GM18508 (cell line): ENCODE results near the gene E2F1.

ENCODE experiments used
- ATAC-seq: cut with Tn5 transposase; IDR thresholded peaks from one replicate; pipeline ENCODE4 v1.9.1; 2021; ENCODE audit warnings: moderate number of reproducible peaks; ENCODE audit not compliant: insufficient read depth, unreplicated experiment

Gene E2F1

DNA sequence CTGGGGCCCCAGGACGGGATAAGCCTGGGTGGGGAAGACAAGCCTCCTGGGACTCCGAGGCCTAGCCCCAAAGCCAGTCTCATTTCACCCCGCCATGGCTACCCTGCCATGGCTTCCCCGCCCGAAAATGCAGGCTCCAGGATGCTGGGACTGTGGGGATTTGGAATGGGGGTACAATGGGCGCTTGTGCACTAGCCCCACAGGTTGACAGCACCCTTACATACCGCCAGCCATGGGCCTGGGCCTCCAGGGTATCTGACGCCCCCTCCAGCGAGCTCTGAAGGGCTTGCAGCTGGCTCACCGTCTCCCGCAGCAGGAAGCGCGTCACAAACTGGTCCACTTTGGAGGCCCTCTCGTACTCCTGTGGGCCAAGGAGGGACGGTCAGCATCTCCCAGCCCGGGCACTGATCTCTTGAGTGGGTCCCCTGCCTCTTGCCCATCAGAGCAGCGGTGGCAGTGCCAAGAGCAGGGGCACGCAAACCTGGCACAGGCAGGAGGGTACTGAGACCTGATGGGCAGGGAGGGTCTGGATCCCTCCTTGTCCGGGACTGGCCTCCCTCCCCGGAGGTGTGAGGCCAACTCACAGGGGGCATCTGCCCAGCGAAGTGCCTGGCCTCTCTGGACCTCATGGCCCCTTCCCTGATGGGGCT, 26.0 kb downstream of the E2F1 start:
- no peak for ATAC-seq

DNA sequence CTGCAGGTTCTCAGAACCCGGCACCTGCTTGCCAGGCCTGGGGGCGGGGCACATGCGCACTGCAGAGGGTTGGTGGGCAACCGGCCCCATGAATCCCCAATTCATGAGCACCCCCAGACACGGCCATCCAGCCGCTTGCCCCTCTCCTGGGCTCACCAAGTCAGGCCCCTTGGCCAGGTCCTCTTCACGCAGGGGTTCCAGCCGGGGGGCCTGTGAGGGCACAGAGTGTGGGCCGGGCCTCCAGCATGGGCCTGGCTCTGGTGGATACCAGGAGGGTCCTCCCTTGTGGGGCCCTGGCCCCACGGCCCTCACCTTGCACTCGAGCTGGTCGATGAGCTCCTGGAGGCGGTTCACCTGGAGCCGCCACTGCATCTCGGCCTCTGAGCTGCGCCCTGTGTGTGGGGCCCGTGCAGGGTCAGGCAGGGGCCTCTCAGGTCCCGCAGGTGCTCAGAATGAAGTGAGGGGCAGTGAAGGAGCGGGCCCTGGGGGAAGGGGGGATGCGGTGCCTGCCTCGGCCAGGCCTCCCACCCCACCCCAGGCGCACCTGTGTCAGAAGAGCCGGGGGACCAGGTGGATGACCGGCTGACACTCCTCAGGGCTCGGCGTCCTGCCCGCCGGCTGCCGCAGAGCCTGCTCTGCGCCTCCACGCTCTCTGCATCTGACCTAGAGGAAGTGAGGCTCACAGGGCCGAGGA, 26.7 kb downstream of the E2F1 start:
- no peak for ATAC-seq

DNA sequence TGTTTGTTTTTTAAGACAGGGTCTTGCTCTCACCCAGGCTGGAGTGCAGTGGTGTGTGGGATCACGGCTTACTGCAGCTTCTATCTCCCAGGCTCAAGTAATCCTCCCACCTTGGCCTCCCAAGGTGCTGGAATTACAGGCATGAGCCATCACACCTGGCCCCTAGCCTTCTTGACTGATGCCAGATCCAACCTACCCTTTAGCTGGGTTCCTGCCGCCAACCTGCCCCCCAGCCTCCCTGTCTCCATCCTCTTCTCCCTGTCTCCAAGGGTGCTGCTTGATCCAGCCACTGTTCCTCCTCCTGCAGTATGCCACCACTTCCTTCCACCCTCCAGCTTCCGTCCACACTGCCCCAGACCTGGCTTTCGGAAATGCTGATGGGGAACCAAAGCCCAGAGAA, 27.3 kb downstream of the E2F1 start:
- no peak for ATAC-seq

DNA sequence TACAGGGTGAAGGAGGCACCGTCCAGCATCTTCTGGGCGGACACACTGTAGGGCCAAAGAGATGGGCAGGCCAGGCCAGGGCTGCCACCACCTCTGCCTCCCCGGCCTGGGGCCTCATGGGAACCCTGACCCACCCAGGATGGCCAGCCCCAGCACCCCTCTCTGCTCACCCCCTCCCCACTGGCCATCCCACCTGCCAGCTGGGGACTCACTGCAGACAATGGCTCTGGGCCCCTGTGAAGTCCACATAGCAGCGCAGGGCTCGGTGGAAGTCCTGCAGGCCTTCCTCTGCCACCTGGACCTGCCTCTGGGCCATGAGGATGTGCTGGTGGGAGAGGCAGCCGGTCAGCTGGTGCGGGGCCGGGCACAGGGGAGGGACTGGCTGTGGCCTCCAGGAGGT, 27.7 kb downstream of the E2F1 start:
- no peak for ATAC-seq

DNA sequence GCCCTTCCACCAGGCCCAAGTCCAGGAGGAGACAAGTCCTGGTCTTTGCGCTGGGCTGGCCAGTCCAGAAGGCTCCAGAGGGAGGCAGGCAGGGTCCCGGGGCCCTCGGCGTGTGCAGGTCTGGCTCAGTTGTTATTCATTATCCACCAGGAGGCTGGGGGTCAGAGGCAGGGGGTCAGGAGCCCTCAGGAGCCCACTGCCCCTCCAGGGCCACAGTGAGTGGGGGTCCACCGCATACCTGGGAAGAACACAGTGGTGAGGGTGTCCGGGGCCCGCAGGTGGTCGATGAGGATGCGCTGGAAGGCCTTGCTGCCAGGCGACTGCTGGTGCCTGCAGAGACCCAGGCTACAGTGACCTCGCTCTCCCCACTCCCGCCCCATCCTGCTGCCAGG, 28.5 kb downstream of the E2F1 start:
- ATAC-seq = no peak

DNA sequence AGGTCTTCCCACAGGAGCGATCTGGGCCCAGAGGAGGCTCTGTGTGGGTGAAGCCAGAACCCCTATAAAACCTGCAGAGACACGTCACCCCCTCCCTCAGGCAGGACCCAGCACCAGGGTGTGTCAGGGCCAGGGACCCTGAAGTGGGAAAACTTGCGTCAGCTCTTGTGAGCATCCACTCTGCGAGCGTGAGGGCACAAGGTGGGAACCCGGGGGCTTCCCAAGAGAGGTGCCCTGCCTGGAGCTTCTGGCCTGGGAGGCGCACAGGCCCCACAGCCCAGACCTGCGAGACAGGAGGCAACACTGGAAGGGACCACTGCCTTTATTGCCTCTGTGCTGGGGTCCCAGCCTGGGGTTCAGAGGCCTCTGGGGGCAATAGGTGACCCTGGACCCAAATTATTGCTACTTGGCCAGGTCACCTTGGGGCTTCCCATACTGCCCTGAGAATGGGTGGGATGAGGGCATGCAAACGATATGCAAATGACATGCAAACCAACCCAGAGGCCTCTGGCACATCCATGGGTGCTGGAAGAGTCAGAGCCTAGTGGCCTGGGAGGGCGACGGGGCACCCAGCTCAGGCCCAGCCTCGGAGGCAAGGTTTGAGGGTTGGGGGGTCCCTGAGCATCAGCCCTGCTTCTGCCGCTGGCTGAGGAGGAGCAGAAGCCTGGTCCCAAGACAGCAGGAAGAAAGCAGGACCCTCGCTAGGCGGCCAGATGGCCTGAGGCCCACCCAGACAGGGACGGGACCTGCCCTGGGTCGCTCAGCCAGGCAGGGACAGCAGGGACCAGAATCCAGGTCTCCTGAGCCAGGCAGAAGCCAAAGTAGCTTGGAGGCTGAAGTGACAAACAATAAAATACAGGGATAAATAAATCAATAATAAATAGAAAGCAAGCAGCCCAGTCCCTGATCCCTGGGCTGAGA, 29.1 kb downstream of the E2F1 start:
- ATAC-seq = no peak

DNA sequence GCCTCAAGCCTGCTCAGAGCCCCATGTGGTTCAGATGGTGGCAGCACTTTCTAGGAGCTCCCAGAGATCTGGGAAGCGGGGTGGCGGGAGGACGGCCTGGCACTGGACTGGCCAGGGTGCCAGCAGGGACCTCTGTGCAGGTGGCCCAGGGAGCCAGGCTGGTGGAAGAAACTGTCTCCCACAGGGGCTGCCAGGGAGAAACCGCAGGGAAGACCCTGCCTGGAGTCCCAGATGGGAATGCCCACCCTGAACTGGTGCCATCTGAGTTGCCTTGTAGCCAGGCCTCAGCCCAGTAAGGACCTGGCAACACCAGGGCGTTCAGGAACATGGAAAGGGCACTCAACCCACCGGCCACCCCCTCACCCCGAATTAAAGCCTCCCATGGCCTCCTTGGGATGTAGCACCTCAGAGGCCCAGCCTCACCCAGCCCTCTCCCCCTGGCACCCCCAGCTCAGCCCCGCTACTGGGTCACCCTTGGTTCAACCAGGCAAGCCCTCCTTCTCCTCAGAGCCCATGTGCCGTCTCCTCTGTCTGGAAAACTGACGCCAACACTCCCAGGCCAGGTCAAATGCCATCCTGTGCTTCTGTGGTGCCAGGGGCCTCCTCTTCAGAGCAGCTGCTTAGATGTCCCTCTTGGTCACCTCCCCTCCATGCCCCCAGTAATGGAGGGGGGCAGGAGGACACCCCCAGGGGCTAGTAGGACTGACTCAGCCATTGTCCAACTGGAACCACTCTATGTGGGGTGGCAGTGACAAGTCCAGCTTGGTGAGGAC, 30.0 kb downstream of the E2F1 start:
- no peak for ATAC-seq

DNA sequence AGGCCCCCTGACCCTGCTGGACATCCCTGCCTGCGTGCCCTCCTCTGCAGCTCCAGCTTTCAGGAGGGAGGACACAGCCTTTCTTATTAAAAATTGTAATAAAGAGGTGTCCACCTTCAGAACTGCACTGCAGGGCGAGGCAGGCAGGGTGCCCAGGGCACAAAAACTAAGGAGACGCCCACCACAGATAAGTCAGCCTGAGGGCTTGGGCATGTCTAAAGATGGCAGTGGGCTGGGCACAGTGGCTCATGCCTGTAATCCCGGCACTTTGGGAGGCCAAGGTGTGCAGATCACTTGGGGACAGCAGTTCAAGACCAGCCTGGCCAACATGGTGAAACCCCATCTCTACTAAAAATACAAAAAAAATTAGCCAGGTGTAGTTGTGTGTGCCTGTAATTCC, 31.0 kb downstream of the E2F1 start:
- ATAC-seq = no peak

DNA sequence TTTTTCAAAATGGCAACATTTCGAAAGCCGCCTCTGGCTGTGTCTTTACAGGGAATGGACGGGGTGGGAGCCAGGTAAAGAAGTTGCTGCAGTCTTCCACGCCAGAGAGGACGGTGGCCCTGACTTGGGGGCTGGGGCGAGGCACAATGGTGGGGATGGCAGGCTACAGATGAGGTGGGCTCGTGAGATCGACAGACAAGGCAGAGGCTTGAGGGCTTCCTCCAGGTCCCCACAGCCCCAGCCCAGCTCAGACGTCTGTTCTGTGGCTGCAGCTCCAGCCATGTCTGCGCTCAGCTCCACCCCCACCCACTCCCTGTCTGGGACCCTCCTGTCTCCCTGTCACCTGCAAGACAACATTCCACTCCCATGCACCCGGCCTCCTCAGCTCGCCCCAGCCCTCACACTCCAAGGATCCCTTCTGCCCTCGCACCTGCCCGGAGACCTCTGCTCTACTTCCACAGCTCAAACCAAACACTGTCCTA, 31.5 kb downstream of the E2F1 start:
- no peak for ATAC-seq

DNA sequence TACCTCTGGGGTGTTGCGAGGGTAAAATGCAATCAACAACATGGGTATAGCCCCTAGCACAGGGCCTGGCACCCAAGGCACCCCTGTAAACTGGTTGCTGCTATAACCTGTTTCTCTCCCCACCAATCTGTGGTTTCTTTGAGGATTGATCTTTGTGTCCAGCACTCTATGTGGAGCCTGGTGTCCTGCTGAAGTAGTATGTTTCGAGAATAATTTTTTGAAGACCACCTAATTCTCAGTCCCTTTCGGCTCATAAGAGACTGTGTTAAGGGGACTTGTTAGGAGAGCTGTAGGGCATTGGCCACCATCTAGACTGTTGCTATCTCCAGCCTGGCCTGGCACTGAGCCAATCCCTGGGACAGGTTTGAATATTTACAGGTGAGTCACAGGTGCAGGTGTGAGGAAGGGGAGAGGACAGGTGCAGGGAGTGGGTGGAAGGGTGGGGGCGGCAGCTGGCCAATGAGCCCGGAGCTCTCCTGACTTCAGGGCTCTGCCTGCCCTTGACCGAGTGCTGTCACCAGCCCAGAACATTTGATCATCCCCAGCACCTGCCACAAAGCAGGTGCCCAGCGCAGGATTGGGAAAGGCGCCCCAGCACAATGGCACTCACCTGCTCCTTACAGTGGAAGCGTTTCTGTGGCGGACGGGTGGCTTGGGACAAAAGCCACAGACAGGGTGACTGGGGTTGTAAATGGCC, 32.1 kb downstream of the E2F1 start:
- no peak for ATAC-seq

DNA sequence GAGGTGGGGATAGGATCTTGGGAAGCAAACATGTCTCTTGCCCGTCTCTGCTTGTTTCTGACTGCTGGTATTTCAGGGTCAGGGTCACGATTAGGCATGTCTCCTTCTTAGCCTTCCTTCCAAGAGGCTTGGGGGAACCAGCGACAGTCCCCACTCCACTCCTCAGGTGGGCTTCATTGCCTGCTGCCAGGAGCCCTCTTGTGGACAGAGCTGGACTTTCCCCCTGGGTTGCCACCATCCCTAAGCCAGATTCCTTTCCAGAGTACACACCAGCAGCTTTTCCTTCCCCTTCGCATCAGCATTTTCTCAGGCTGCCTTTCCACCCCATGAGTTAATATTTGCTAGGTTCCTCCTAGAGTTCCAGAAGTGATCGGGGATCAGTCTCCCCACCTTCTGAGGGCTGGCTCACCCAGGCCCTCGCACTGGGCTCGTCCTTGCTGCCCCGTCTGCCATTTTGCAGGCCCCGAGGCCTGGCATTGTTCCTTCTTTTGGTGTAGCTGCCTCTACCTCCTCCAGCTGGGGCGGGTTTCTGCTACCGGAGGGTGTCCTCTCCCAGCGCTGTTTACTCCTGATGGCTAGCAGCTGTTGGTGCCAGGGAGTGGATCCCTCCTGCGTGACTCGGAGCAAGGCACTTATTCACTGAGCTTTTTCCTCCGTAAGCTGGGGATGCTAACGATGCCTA, 32.8 kb downstream of the E2F1 start:
- no peak for ATAC-seq

DNA sequence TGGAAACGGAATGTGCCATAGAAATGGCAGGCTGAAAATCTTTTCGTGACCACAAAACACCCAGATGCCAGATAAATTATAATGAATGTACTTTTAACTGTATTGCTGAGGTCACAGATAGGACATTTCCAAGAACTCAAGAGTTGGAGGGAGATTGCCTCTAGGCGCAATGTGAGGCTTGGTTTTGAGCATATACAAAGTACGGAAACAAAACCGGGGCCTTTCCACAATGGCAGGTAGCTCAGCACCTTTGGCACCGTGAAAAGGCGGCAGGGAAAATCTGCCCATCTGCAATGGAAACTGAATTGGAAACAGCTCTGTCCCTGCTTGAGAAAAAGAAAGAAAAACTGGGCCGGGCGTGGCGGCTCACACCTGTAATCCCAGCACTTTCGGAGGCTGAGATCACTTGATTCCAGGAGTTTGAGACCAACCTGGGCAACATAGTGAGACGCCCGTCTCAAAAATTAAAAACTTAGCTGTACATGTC, 34.6 kb downstream of the E2F1 start:
- no peak for ATAC-seq

DNA sequence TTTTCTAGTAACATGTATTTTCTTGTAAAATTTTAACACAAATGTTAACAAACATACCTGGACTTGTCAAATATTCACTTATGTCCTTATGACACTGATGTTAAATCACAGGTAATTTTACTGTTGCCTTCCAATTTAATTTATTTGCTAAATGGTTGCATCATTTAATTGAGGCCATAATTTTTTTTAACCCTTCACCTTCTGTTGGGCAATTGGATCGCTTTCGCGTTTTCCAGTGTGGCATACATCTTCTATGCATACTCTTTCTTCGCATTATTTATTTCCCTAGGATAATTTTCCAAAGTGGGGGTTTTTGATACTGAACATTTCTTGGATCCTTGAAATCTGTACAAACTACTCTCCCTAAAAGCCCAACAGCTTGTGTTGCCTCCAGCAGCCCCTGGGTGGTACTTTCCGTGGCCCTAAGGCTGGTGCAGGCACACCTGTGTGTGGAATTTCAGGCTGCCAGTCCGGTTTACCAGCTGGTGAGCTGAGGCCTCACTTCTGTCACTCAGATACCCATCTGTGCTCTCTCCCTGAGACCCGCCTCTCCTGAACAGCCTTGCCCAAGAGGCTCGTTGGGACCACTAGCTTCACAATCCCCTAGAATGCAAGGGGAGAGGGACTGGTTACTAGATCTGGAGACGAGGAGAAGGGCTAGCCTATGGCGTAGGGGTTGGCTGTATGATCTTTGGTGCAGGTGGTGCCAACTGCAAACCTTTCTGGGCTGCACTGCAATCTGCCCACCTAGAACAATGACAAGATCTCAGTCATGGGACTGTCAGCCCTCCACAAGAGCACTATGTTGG, 35.2 kb downstream of the E2F1 start:
- ATAC-seq = no peak

DNA sequence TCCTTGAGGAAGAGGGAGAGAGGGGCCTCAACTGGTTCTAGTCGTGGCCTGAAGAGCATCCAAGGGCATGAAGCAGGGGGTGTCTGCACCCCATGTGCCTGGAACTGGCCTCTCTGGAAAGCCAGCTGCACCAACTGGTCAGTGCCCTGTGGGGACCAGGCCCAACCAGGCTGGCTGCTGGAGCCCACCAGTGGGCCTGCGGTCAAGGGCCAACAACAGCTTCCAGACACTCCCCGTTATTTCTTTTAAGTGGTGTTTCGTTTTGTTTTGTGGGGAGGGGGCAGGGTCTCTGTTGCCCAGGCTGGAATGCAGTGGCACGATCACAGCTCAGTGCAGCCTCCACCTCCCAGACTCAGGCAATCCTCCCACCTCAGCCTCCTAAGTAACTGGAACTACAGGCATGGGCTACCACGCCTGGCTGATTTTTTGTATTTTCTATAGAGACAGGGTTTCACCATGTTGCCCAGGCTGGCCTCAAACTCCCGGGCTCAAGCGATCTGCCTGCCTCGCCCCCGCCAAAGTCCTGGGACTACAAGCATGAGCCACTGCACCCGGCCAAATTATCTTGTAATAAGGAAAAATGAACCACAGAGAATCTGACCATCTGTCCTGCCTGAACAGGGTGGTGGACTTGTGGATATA, 36.0 kb downstream of the E2F1 start:
- no peak for ATAC-seq

DNA sequence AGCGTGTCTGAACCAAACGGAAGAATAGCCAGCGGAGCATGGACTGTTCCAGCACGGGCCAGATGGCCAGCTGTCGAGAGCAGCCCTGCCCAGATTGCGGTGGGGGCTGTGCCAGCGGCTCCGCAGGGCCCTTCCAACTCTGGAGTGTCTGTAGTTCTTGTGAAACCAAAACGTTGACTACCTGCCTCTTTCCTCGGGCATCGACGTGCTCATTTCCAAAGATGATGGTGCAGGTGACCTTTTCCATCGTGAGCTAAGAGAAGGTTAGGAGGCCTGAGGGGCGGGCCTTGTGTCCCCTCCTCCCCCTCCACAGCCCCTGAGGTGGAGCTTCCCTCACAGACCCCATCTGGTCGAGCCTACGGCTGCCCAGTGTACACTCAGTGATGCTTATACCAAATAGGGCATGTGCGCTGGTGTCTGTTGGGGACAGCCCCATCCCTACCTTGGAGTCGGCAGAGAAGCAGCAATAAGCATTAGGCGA, 36.9 kb downstream of the E2F1 start:
- no peak for ATAC-seq

DNA sequence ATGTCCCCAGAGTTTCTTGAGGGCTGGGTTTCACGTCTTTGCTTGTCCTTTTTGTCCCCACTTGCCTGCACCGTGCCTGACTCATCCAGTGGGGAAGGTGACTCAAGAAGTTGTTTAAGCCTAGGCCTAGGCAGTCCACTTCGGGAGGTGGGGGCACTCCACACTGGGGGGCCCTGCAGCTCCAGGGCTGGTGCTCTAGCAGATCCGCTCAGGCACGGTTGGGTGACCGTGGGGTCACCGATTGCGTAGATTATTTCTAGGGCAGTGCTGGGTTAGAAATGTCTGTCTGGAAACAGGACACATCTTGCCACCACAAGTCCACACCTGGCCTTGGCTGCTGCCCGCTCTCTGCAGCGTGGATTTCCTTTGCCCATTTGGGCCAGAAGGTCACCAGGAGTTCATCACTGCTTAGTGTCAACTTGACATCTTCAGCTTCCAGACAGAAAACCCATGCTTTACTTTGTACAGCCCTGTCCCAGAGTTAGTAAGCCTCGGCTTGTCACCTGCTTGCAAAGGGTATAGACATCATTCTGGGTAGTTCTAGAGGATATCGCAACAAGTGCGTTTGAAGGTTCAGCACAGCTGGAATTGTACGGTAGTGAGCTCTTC, 37.7 kb downstream of the E2F1 start:
- ATAC-seq = no peak
